GM19324 (cell line): Measurements from ENCODE around the gene BIN1.

Experiments
- ATAC-seq: cut with Tn5 transposase; IDR thresholded peaks from one replicate; pipeline ENCODE4 v1.9.1; 2021; ENCODE audit warnings: mild to moderate bottlenecking, moderate library complexity; ENCODE audit not compliant: unreplicated experiment, low FRiP score

Gene BIN1

DNA sequence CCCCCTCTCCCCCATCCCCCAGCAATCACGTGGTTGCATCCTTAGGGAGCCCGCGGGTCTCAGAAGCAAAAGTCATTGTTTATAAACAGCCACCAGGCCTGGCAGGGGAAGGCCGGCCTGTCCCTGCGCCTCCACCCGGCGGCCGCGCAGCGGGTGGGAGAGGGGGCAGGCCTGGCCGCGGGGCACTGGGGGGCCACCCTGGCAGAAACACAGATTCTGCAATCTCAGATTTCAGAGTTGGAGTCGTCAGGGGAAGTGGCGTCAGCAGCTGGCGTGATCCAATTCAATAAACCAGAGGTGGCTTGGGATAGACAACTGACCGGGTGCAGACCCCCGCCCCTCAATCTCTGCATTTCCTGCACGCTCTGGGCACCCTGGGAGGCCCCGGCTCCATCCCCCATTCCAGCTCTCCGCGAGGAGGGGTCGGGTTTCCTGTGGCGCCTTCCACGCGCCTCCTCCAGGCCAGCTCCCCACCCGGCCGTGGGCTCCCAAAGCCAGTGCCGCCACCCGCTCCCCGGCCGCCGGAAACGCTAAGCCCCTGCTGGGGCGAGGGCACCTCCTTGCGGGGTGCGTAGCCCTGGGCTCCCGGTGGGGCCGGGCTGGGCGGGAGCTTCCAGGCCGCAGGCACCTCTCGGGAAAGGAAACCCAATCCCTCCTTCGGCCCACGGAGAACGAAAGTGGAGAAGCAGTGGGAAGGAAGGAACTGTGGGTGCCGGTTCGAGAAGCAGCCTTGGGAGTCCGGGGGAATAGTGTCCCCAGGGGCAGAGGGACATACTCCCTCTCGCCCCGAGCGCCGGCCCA, 1.1 kb downstream of the BIN1 start:
- no peak for ATAC-seq

DNA sequence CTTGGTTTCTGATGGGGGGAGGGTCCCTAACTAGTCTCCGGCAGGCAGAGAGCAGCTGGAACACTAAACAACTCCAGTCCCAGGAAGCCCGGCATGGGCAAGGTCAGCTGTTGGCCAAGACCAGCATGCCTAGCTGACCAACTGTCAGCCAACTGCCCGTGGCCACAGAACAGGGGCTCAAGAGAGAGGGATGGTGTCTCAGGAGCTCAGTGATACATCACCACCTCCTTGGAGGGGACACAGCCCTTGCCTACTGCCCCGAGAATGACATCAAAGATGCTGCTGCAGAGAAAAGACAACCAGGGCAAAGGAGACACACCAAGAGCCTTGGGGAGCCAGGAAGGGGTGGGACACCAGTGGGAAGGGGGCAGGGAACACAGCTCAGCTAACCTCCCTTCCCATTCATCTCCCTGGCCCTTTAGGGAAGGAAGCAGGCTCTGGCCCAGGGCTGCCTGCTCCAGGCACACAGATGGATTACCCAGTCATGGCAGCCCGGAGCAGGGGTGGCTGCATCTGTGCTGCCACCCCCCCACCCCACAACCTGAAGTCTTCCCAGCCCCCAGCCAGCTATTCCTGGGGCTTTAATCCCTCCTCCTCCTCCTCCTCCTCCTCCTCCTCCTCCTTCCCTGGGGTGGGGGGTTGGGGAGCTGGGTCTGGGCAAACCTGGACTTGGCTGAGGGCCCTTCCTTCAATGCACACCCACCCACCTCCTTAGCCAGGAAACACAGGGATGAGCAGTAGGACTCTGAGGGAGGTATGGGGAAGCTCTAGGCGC, 1.9 kb downstream of the BIN1 start:
- ATAC-seq, result no peak

DNA sequence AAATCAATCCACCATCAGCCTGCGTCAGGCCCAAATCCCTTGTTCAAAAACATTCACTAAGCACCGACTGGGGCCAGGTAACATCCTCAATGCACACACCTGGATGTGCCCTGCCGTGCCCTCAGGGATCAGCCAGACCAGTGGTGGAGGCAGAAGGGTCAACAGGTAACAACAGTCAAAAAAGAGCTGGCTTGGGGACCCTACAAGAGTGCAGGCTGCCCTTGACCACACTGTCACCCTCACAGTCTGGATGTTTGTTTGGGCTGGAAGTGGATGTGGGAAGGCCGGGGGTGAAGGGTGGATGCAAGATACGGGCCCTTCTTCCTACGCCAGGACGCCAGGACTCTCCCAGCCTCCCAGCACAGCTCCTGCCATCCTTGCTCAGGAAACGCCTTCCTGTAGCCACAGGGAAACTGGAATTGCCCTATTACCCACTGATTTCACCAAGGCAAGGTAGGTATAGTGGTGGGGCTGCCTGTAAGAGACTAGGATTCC, 2.7 kb downstream of the BIN1 start:
- ATAC-seq, result no peak

DNA sequence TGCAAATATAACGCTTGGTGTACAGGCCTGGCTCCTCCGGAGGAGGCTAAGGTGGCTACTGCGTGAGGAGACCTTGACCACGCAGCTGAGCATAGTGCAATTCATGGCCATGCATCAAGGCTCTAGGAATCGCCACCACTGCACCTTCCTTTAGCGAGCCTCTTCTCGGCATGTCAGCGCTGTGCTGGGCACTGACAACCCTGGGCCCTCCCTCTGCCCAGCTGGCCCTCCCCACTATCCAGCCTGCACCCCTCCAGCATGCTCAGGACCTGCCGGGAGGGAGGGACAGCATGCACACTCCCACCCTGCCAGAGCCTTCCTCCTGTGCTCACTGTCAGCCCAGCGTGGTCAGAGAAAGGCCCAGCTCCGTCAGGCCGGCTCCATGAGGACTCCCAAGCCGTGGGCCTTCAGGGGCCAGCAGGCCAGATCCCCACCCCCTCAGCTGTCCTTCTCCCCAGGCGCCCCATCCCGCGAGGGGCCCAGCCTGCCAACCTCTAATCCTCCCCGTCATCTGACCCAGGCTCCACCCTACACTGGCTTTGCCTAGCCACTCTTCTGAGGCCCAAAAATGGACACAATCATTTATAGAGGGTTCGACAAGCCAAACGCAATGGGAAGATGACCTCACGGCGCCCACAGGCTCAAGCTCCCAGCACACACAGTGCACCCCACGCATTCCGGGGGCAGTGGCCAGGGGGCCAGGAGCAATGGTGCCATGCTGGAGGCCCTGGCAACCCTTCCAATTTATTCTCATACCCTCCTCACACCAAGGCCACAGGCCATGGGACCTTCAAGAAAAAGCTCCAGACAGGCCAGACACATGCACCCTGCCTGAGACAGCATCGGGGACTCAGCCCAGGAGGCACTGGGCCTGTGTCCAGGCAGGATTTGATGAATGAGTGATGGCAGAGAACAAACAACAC, 3.5 kb downstream of the BIN1 start:
- no peak for ATAC-seq

DNA sequence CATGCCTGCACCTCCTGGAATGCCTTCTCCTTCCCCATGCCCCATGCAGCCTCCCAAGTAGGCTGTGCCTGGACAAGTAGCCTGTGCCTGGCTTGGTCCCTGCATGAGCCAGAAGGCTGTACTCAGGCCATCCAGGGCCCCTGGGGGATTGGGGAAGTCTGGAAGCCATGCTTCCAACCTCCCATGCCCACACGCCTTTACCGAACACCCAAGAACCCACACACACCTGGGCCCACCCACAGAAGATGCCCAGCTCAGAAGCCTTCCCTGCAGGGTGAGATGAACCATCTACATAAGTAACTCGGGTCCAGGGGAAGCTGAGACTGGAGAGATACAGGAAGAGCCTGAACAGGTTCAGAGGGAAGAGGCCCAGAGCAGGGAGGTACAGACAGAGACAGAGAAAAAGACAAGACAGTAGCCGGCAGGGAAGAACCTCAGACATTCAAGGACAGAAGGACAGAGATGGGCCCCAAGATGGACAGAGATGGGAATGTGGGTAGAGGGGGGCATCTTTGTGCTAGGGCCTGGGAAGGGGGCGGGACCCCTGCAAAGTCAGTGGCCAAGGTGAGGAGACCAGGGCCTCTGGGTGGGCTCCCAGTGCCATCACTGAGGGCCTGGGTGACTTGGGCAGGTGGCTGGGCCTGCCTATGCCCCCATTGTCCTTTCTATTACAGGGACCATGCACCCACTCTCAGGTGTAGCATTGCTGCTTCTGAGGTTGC, 4.3 kb downstream of the BIN1 start:
- ATAC-seq, result no peak

DNA sequence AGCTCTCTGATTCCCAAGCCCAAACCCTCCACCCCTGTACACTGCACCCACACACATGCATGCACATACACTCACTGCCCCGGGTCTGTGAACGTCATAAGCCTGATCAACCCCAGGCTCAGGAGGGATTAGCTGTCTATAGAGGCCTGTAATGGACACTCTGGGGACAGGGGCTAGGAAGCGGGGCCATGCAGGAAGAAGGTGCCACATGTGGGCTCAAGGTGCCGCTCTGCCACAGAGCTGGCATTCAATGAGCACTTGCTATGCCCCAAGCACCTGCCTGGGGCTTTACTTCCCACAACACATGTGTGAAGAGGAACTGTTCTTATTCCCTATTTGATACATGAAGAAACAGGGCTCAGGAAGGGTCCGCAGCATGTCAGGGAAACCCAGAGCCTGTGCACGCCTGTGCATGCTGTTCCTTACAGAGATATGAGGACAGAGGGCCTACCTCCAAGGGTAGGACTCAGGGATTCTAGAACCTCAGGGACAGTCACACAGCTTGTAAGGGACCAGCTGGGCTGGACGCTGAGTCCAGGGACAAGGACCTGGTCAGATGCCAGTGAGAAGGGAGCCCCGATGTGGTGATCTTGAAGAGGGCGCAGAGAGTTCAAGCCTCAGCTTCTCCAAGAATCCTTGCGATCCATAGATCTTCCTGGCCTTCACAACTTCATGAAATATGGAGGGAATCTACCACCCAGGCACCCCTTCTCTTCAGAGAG, 5.0 kb downstream of the BIN1 start:
- no peak for ATAC-seq

DNA sequence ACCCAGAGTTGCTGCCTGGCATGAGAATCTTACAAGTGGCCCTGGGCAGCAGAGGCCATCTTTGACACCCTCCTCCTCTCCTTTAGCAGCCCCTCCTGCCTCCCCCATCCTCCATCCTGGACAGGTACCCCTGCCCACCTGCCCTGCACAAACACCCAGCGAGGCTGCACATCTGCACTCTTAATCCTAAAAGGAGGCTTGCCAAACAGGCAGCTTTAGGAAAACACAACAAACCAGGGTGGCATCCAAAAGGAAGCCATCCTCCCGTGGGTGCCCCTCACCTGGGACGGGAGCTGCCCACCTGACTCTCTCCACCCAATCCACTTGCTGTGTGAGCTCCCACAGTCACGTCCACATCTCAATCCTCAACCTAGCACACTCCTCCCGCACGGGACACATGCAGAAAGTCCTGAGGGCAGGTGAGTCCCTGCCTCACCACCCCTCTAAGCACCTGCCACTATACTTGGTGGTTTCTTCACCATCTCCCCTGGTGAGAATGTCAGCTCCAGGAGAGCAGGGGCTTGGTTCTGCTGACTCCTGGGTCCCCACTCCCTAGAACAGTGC, 5.8 kb downstream of the BIN1 start:
- no peak for ATAC-seq

DNA sequence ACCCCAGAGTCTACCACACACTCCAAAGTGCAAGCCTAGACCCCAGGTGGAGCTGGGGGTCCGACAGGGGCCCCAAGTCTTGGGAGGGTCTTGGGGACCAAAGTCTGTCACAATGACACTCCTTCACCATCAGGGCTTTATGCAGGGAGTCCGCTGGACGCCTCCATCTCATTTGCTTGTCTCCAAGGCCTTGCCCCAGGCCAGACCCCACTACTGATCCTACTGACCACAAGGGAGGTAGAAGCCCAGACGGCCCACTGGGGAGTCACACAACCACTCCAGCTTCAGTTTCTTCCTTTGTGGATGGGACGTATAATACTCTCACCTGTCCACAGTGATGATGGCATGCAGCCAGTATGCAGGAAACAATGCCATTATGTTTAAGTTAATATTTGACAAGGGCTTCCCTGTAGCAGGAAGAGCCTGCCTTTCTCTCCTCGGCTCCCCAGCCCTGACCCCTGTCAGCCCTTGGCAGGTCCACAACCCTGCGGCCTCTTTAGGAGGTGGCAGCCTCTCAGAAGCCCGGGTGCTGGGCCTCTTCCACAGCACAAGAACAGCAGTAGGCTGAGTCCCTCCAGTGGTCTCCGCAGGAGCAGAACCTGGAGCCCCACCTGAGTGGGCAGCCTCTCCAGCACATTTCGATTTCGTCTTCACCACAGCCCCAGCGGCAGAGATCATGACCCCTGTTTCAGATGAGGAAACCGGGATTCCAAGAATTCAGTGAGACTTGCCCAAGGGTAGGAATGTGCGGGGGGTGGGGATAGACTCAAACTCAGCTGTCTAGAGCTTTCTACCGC, 6.5 kb downstream of the BIN1 start:
- ATAC-seq, result no peak

DNA sequence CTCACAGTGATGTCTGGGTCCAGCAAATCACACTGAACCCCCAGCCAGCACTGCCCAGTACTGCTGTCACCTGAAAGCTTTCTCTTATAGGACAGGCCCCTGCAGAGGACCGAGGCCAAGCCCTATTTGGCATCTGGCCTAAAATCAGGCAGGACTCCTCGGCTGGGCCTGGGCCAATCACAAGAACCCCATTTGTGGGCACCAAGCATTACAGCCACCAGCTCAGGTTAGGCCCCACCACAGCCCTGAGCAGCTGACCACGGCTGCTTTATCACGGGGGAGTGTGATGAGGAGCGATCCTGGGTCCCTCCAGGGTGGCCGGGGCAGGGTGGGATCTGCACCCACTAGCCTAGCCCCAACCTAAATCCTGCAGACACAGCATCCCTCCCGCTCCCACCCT, 8.2 kb downstream of the BIN1 start:
- ATAC-seq, result no peak

DNA sequence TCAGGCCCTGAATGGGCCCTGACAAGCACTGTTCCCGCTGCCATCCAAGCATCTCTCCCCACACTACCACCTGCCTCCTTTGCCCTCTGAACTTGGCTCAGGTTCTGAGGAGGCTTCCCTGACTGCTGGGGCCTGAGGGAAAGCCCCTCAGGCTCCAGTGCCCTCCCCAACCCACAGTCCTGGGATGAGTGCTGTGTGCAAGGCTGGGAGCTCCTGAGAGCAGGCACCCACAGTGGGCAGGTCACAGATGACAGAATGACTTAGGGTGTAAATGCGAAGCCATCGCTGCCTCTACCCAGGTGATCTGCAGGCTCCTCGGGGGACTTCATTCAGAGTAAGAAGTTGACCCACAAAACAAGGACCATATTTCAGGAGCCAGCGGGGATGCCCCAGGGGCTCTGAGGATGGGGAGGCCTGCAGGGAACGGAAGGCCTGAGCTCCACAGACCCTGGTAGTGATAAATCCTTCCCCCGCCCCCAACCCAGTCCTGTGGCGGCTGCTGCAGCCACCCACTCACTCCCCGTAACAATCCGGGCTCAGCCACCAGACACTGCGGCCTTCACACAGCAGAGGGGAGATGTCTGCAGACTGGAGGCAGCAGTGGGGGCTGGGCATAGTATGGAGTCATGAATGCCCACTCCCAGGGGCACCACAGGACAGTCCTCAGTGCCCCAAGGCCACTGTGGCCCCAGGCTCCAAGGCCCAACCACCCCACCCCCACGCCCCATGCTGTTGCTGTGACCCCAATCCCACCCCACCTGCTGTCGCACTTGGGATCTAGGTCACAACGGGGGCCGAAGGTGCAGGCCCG, 8.9 kb downstream of the BIN1 start:
- no peak for ATAC-seq

DNA sequence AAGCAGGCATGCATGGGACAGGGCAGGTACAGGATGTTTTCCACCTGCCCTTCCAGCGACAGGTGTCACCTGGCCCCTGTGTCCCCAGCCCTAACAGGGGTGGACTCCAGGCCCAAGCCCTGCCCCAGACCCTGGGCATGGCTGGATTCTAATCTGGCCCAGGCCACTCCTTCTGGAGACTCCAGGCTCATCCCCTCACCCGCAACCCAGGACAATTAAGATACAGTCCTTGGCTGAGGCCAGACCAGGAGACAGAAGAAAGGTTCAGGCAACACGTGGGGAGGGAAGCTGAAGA, 9.5 kb downstream of the BIN1 start:
- ATAC-seq, result no peak

DNA sequence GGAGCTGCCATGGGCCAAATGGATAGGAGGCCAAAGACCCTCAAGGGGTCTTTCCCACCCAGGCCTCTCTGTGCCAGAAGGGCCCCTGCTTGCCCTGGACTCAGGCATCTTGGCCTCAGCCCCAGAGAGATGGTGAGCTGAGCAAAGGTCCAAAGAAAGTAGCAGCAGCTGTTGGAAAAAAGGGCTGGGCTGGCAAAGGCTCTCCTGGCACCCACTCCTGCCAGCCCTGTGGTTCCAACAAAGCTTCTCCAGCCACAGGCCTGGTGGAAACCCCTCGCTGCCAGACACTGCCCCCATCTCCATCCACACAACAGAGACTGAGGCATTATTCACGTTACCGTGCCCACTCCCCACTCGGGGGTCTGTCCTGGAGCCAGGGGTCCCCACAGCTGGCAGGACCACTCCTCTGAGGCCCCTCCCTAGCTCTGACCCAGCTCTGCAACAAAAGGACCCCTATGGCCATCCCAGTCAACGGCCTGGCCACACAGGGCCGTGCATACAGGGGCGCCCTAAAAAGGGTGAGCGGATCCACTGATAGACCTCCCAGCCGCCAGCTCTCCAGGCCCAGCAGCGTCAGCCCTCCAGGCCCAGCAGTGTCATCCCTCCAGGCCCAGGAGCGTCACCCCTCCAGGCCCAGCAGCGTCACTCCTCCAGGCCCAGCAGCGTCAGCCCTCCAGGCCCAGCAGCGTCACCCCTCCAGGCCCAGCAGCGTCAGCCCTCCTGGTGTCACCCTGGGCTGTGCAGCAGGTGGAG, 10.1 kb downstream of the BIN1 start:
- no peak for ATAC-seq

DNA sequence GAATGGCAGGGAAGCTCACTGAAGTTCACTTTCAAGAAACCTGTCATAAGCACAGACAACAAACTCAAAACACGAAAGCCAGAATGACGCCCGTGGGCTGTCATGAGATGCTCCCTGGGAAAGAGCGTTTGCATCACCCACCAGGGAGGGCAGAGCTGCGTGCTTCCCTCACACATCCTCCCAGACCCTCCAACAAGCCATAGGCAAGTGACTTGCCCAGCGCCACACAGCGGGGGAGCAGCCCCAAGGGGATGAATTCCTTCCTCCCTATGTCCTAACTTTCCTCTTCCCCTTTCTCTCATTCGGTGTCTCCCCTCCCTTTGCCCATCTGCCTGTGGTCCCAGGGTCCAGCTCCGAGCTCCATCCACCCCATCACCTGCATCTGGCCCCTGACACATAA, 10.7 kb downstream of the BIN1 start:
- no peak for ATAC-seq

DNA sequence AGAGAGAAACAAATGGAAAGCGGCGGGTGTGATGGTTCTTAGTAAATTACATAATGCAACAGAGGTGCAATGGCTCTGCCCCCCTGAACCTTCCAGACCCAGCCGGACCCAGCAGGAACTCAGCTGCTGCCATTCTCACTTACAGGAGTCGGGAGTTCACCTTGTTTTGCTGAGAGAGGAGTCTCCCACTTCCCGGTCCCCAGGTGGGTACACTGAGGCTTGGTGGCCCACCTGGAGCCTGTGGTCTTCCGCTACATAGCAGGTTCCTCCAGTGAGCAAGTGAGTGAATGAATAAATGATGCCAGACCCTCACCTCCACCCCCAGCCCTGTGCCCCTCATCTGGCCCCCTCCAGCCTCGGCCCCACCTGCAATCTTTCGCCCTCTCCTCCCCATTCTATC, 11.2 kb downstream of the BIN1 start:
- no peak for ATAC-seq

DNA sequence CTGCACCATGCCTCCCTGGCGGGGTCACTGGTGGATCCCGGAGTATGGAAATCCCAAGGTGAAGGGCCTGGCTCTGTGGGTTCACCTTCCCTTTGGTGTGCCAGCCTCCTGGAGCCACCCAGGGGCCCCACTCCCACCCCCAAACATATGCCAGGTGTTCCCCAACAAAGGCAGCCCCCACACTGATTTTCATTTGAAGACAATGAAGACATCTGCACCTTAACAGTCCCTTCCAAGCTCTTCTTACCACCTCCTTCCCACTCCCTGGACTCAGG, 11.7 kb downstream of the BIN1 start:
- ATAC-seq, result no peak

DNA sequence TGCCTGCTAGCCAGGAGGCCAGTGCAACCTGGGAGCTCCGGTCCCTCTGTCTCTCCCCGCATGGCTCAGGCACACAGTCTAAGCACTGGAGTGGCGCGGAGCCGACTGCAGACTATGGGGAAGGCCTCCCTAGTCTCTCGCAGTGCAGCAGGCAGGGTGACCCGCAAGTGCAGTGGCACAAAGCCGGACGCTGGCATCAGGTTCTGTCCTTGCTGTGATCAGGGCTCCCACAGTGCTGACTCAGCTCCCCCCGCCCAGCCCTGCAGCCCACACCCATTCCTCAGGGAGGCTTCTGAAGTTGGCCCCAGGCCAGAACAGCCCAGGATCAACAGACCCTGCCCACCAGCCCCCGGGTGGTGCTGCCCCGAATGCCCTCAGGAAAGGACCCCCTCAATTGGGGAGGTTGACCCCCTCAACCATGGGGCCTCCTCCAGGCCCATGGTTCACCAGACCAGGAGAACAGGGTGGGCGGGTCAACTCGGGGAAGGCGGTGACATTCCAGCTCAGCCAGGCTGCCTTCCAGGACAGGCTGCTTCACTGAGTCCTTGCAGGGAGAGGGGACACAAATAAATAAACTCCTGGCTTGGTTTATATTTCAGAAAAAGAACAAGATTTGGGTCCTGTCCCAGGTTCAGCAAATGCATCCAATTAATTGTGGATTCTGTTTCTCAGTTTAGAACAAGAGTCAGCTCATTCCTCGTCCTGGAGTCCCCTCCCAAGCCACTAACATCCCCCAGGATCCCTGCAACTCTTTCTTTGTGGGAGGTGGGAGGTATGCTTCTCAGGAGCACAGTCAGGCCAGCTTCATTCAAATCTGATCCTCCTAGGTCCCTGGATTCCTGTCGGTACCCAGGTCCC, 12.2 kb downstream of the BIN1 start:
- no peak for ATAC-seq
